Suppressor macrophage treated with lipopolysaccharide for 4 hours (primary cell): ENCODE measurements around the gene SIRT3.

Source experiments
- DNase-seq: peaks from one replicate; pipeline ENCODE4 v3.0.0-alpha.2; 2020

The SIRT3 gene

GRCh38 chr11:213111-213510 is 23.0 kb downstream of the SIRT3 start:
- DNase-seq, result no peak

GRCh38 chr11:212150-213100 is 23.7 kb downstream of the SIRT3 start:
- DNase-seq, result no peak

GRCh38 chr11:211741-212140 is 24.4 kb downstream of the SIRT3 start:
- DNase-seq, result no peak

- no peak for DNase-seq
Measured at GRCh38 chr11:211295-211694, 24.8 kb downstream of the SIRT3 start.

- no peak for DNase-seq
Measured at GRCh38 chr11:210803-211180, 25.4 kb downstream of the SIRT3 start.

- no peak for DNase-seq
Measured at GRCh38 chr11:210122-210802, 25.9 kb downstream of the SIRT3 start.

- DNase-seq, result no peak
Measured at GRCh38 chr11:209275-210121, 26.6 kb downstream of the SIRT3 start.

GRCh38 chr11:208917-209260 is 27.3 kb downstream of the SIRT3 start:
- DNase-seq, result no peak

- DNase-seq, result peak; percentile 91
Measured at GRCh38 chr11:208181-208916, 27.8 kb downstream of the SIRT3 start.

GRCh38 chr11:207863-208180 is 28.3 kb downstream of the SIRT3 start:
- DNase-seq, result peak; percentile 70

GRCh38 chr11:207208-207862 is 28.8 kb downstream of the SIRT3 start, which contains the start of the genes BET1L and RIC8A:
Gene BET1L, minus strand, starts transcription at chr11:207399. Its CDS starts 78 bp downstream, at chr11:207321.
Gene RIC8A, plus strand, starts transcription at chr11:207708. Its CDS starts 1,147 bp downstream, at chr11:208855.
- DNase-seq, result peak; percentile 98

GRCh38 chr11:206526-207207 is 29.5 kb downstream of the SIRT3 start:
- peak; percentile 35 for DNase-seq

GRCh38 chr11:206002-206384 is 30.1 kb downstream of the SIRT3 start:
- DNase-seq, result no peak

GRCh38 chr11:205221-206001 is 30.7 kb downstream of the SIRT3 start:
- no peak for DNase-seq

GRCh38 chr11:204587-205109 is 31.5 kb downstream of the SIRT3 start:
- no peak for DNase-seq

- no peak for DNase-seq
Measured at GRCh38 chr11:203945-204586, 32.1 kb downstream of the SIRT3 start.

- DNase-seq, result no peak
Measured at GRCh38 chr11:203056-203944, 32.8 kb downstream of the SIRT3 start.

- DNase-seq, result no peak
Measured at GRCh38 chr11:202490-202889, 33.7 kb downstream of the SIRT3 start.

GRCh38 chr11:201966-202365 is 34.2 kb downstream of the SIRT3 start:
- DNase-seq, result peak; percentile 34
